GM12864 (cell line): ENCODE measurements around the gene CER1.

Source experiments
- DNase-seq: peaks from one replicate; pipeline ENCODE4 v3.0.0-alpha.2; 2011; ENCODE audit warnings: low read depth
- H3K4me3 ChIP-seq: 2 replicates; pipeline ENCODE4 v1.5.1; 2011; ENCODE audit warnings: mild to moderate bottlenecking, low read depth, low read length, control low read depth
- TF ChIP-seq, protein P1 (sequence below): IDR thresholded peaks from 2 replicates; pipeline ENCODE4 v1.5.1; 2011; ENCODE audit warnings: low read depth, mild to moderate bottlenecking, moderate library complexity, low read length, control low read depth, inconsistent platforms; ENCODE audit errors: missing control alignments

CER1 gene

GRCh38 chr9:14671377-14671776, 51.2 kb downstream of the CER1 start:
- DNase-seq, result no peak
- TF ChIP-seq, protein P1, sequence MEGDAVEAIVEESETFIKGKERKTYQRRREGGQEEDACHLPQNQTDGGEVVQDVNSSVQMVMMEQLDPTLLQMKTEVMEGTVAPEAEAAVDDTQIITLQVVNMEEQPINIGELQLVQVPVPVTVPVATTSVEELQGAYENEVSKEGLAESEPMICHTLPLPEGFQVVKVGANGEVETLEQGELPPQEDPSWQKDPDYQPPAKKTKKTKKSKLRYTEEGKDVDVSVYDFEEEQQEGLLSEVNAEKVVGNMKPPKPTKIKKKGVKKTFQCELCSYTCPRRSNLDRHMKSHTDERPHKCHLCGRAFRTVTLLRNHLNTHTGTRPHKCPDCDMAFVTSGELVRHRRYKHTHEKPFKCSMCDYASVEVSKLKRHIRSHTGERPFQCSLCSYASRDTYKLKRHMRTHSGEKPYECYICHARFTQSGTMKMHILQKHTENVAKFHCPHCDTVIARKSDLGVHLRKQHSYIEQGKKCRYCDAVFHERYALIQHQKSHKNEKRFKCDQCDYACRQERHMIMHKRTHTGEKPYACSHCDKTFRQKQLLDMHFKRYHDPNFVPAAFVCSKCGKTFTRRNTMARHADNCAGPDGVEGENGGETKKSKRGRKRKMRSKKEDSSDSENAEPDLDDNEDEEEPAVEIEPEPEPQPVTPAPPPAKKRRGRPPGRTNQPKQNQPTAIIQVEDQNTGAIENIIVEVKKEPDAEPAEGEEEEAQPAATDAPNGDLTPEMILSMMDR, result no peak
- H3K4me3 ChIP-seq, result no peak overlapping the region

GRCh38 chr9:14670718-14671117, 51.8 kb downstream of the CER1 start:
- no peak overlapping the region for H3K4me3 ChIP-seq
- TF ChIP-seq, protein P1, result no peak
- DNase-seq, result no peak
